Measurements from ENCODE around the gene C1orf105.

C1orf105 gene

DNA sequence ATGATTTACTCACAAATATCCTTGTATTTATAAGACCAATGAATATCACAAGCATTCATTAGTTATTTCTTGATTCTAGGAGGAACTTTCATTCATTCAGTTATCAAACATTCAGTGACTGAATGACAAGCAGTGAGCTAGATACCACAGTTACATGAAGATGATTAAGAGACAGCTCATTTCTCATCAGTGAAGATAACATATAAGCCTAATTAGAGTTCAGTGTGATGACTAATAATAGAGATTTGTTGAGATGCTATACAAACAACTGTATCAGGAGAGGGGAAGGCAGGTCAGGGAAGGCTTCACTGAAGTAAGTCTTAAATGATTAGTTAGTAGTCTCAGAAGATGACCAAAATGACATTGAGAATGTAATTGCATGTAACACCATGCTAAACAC is 14.6 kb upstream of the C1orf105 start:
- Histone ChIP-seq H3K4me3 (ENCODE audit: low read length) (no peak overlapping the region), H3K9me3 (replicated peaks; ENCODE audit: insufficient read depth, low read length) (no peaks in the 10 kb centered on the region), H3K79me2 (ENCODE audit: low read length) (no peaks in the 10 kb centered on the region), H4K20me1 (ENCODE audit: insufficient read depth, low read length) (no peaks in the 10 kb centered on the region), H3K9ac (ENCODE audit: low read length) (no peak overlapping the region), H3K9me2 (replicated peaks; ENCODE audit: insufficient read depth, low read length) (no peaks in the 10 kb centered on the region), H3K27me3 (replicated peaks; ENCODE audit: insufficient read depth, low read length) (peaks cover 4% of the 10 kb centered on the region; the same call in 1 of the 2 replicates), H3K4me1 (ENCODE audit: low read length) (no peaks in the 10 kb centered on the region), H2AFZ (ENCODE audit: low read length) (no peak overlapping the region), H3K4me2 (ENCODE audit: low read depth, low read length) (no peak overlapping the region), H3F3A (ENCODE audit: insufficient read depth, low read length) (no peaks in the 10 kb centered on the region), H3K27ac (ENCODE audit: low read length) (no peak overlapping the region), H3K36me3 (replicated peaks; ENCODE audit: insufficient read depth, low read length) (no peaks in the 10 kb centered on the region)
- TF ChIP-seq EZH2phosphoT487 (IDR thresholded peaks at IDR 0.05; ENCODE audit: low read length) (no peak), EZH2 (optimal IDR thresholded peaks at IDR 0.05; ENCODE audit: low read depth, low read length) (no peak)
- TF ChIP-seq, protein P1, sequence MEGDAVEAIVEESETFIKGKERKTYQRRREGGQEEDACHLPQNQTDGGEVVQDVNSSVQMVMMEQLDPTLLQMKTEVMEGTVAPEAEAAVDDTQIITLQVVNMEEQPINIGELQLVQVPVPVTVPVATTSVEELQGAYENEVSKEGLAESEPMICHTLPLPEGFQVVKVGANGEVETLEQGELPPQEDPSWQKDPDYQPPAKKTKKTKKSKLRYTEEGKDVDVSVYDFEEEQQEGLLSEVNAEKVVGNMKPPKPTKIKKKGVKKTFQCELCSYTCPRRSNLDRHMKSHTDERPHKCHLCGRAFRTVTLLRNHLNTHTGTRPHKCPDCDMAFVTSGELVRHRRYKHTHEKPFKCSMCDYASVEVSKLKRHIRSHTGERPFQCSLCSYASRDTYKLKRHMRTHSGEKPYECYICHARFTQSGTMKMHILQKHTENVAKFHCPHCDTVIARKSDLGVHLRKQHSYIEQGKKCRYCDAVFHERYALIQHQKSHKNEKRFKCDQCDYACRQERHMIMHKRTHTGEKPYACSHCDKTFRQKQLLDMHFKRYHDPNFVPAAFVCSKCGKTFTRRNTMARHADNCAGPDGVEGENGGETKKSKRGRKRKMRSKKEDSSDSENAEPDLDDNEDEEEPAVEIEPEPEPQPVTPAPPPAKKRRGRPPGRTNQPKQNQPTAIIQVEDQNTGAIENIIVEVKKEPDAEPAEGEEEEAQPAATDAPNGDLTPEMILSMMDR (IDR thresholded peaks at IDR 0.05; ENCODE audit: low read length) = no peak
- DNase-seq = no peak

DNA sequence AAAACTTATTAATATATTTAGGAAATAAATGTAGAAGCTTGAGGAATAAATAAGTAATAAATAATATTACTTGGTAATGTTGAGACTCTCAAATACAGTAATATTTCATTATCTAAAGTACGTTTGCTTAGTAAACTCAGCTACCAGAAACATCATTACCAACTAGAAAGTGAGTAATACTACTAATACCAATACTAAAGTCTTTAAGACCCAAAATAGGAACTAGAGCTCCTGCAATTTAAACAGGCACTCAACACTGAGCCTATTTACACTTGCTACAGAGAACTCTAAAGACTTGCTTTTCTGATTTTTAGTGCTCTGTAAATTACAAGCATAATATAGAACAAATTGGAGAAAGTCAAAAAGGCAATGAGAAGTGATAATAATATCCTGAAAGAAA is 13.5 kb upstream of the C1orf105 start:
- no peak for DNase-seq
- H3K9ac ChIP-seq (ENCODE audit: low read length) = no peak overlapping the region
- H3K4me2 ChIP-seq (ENCODE audit: low read depth, low read length) = no peak overlapping the region
- no peaks in the 10 kb centered on the region for H3K79me2 ChIP-seq (ENCODE audit: low read length)
- no peaks in the 10 kb centered on the region for H3K9me2 ChIP-seq (replicated peaks; ENCODE audit: insufficient read depth, low read length)
- H4K20me1 ChIP-seq (ENCODE audit: insufficient read depth, low read length) = no peaks in the 10 kb centered on the region
- no peak for TF ChIP-seq EZH2phosphoT487 (IDR thresholded peaks at IDR 0.05; ENCODE audit: low read length)
- TF ChIP-seq, protein P1 (IDR thresholded peaks at IDR 0.05; ENCODE audit: low read length) = no peak
- no peak for TF ChIP-seq EZH2 (optimal IDR thresholded peaks at IDR 0.05; ENCODE audit: low read depth, low read length)
- no peaks in the 10 kb centered on the region for H3K9me3 ChIP-seq (replicated peaks; ENCODE audit: insufficient read depth, low read length)
- no peaks in the 10 kb centered on the region for H3K36me3 ChIP-seq (replicated peaks; ENCODE audit: insufficient read depth, low read length)
- H2AFZ ChIP-seq (ENCODE audit: low read length) = no peak overlapping the region
- H3K4me1 ChIP-seq (ENCODE audit: low read length) = no peaks in the 10 kb centered on the region
- no peak overlapping the region for H3K27ac ChIP-seq (ENCODE audit: low read length)
- no peaks in the 10 kb centered on the region for H3F3A ChIP-seq (ENCODE audit: insufficient read depth, low read length)
- no peak overlapping the region for H3K4me3 ChIP-seq (ENCODE audit: low read length)
- H3K27me3 ChIP-seq (replicated peaks; ENCODE audit: insufficient read depth, low read length) = no peaks in the 10 kb centered on the region

- no peaks in the 10 kb centered on the region for H3K79me2 ChIP-seq (ENCODE audit: low read length)
- H3K9me3 ChIP-seq (replicated peaks; ENCODE audit: insufficient read depth, low read length) = no peaks in the 10 kb centered on the region
- H2AFZ ChIP-seq (ENCODE audit: low read length) = no peak overlapping the region
- H3K4me1 ChIP-seq (ENCODE audit: low read length) = no peaks in the 10 kb centered on the region
- H4K20me1 ChIP-seq (ENCODE audit: insufficient read depth, low read length) = no peaks in the 10 kb centered on the region
- no peak overlapping the region for H3K4me2 ChIP-seq (ENCODE audit: low read depth, low read length)
- no peak overlapping the region for H3K9ac ChIP-seq (ENCODE audit: low read length)
- H3K9me2 ChIP-seq (replicated peaks; ENCODE audit: insufficient read depth, low read length) = no peaks in the 10 kb centered on the region
- no peaks in the 10 kb centered on the region for H3F3A ChIP-seq (ENCODE audit: insufficient read depth, low read length)
- TF ChIP-seq EZH2 (optimal IDR thresholded peaks at IDR 0.05; ENCODE audit: low read depth, low read length) = no peak
- no peak for TF ChIP-seq EZH2phosphoT487 (IDR thresholded peaks at IDR 0.05; ENCODE audit: low read length)
- TF ChIP-seq, protein P1 (IDR thresholded peaks at IDR 0.05; ENCODE audit: low read length) = no peak
- no peaks in the 10 kb centered on the region for H3K36me3 ChIP-seq (replicated peaks; ENCODE audit: insufficient read depth, low read length)
- no peak overlapping the region for H3K27ac ChIP-seq (ENCODE audit: low read length)
- H3K4me3 ChIP-seq (ENCODE audit: low read length) = no peak overlapping the region
- no peak for DNase-seq
- H3K27me3 ChIP-seq (replicated peaks; ENCODE audit: insufficient read depth, low read length) = no peaks in the 10 kb centered on the region
Measured at GRCh38 chr1:172408958-172409357, 11.5 kb upstream of the C1orf105 start.

All from MM.1S (cell line).